Measurements from ENCODE around the gene OSBP2.

- TF ChIP-seq CTCF (IDR thresholded peaks at IDR 0.05; ENCODE audit: low read length) (no peak), EZH2 (IDR thresholded peaks at IDR 0.05; ENCODE audit: borderline replicate concordance, low read length) (no peak)
These were observed 20.2 kb upstream of the OSBP2 start for GRCh38 chr22:30674482-30674881.

Measured in OCI-LY1 (cell line).